Endothelial cell of hepatic sinusoid (primary cell): Measurements from ENCODE around the gene SPRR2D.
"Not testable (repeated sequence)": the region's sequence is repeated elsewhere in the genome, so short reads cannot be mapped to it uniquely, and the experiment has no call there.

ENCODE experiments used
- in situ Hi-C: cut with HindIII; loops from 2 replicates; pipeline ENCODE4 v1.10.0; 2017; ENCODE audit warnings: low sequenced_read_pairs

SPRR2D gene

DNA sequence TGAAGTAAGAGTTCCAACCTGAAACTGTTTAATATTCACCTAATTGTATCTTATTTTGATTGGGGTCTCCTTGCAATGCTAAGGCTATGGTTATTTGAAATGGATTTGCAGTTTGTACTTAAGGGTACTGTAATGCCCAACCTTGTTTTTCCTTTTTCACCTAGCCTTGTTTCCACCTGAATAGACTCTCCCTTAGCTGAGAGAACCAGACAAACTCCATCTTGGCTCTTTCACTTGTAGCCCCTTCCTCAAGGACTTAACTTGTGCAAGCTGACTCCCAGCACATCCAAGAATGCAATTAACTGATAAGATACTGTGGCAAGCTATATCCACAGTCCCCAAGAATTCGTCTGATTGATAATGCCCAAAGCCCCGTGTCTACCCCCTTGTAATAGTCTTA lies 19.1 kb downstream of the SPRR2D start:
- in situ Hi-C loops = not testable (repeated sequence)

DNA sequence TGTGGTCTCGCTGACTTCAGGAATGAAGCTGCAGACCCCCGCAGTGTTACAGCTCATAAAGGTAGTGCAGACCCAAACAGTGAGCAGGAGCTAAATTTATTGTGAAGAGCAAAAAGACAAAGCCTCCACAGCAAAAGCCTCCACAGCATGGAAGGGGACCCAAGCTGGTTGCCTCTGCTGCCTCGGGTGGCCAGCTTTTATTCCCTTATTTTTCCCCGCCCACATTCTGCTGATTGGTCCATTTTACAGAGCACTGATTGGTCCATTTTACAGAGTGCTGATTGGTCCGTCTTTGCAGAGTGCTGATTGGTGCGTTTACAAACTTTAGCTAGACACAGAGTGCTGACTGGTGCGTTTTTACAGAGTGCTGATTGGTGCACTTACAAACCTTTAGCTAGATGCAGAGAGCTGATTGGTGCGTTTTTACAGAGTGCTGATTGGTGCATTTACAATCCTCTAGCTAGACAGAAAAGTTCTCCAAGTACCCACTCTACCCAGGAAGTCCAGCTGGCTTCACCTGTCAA lies 29.6 kb downstream of the SPRR2D start:
- in situ Hi-C loops = not testable (repeated sequence)

DNA sequence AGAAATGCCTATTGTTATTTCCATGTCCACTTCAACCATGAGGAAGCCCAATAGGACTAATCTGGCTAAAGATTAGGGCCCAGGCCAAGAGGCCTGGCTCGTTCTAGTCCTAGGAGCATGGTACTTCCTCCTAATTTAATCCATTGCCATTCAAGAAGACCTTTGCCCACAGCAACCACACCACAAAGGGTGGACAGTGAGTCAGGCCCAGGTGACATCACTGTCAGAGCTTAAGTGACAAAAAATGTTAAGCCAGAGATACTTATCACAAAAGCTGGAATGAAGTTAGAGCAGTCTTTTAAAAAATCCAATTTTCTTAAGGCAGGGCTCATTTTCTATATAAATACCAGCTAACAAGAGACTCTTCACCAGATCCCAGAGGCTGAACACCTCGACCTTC lies 39.5 kb downstream of the SPRR2D start, which contains the start of gene SPRR3:
TSS of gene SPRR3 (plus strand) at position 368 of the 400 bp plus-strand sequence. CDS start 1,272 bp downstream, outside the sequence.
- in situ Hi-C loops = no loop called here

DNA sequence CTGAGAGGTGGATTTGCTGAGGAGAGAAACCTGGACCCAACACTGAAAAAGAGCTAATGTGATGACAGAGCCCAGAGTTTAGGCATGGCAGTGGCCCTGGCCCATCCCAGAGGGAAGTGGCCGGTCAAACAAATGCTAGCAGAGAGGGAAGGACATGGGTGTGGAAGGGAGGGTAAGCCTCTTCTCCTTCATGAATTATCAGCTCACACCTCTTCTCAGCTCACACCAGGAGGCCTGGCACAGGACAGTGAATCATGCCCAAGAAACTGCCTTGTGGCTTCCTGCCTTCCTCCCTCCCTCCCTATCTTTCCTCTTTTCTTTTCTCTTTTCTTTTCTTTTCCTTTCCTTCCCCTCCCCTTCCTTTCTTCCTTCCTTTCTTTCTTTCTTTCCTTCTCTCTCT lies 40.6 kb downstream of the SPRR2D start:
- in situ Hi-C loops = no loop called here

DNA sequence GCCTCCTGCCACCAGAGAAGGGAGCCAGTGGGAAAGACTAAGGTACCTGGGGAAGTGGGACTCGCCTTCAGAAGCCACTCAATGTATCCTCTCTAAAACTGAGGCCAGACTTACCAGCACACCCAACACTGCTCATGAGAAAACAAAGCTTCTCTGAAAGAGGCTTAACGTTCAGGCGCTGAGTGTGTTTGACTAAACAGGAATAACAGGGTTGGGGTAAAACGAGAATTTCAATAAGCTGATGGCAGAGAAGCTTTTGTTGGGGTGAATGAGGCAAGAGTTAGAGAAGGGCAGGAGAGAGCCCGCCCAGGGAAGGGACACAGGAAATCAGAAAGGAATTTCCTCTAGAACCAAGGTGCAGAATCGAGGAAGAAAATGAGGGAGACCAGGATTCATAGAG lies 41.1 kb downstream of the SPRR2D start:
- in situ Hi-C loops = no loop called here

DNA sequence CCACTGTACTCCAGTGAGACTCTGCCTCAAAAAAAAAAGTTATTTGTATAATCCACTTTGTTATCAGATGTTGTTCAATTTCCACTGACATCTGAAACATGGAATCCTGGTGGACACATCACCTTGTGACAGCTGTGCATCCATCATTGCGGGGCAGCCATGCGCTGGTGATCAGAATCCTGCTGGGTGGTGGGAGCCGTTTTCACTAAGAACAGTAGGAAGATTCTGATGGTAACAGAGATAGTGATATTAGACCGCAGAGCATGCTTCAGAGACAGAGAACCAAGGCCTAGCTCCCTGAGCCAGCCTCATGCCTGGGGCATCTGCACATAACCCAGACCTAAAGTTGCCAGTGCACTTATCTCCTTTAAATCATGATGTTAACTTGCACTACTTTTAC lies 42.4 kb downstream of the SPRR2D start:
- in situ Hi-C loops = no loop called here

DNA sequence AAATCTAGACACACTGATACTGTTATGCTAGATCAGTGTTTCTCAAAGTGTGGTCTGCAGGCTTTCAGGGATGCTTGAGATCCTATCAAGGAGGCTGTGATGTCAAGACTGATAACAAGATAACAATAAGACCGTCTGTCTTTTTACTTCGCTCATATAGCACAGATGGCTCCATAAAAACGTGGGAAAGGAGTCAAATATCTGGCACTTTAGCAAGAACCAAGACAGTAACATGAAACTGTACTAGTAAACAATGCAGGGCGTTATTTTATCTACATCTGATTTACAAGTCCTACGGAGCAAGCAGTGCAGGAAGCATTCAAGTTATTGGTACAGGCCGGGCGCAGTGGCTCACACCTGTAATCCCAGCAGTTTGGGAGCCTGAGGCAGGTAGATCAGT lies 43.0 kb downstream of the SPRR2D start:
- in situ Hi-C loops = no loop called here

DNA sequence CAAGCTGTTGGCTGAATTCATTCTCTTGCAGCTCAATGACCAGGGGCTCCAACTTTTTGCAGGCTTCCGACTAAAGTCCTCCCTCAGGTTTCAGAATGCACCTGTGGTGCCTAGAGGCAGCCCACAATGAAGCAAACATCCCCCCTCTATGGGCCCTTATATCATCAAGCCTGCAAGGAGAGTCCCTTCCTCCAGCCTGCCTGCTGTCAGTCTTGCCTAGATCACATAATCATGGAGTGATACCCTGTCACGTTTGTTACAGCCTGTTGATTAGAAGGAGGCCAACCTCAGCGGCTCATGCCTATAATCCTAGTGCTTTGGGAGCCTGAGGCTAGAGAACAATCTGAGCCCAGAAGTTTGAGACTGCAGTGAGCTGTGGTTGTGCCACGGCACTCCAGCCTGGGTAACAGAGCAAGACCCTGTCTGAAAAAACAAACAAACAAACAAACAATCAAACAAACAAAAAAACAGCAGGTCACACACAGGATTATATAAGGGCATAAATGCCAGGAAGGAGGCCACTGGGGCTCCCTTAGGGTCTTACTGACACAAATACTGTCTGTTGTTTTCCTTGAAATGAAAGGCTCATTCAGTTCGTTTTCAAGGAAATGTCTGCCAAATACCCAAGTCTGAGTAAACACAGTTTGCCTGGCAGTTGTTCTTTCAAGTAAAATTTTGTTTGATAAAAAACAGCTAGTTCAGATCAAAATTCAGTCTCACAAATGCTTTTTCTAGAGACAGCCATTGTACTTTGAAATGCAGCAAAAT lies 44.1 kb downstream of the SPRR2D start:
- in situ Hi-C loops = no loop called here

DNA sequence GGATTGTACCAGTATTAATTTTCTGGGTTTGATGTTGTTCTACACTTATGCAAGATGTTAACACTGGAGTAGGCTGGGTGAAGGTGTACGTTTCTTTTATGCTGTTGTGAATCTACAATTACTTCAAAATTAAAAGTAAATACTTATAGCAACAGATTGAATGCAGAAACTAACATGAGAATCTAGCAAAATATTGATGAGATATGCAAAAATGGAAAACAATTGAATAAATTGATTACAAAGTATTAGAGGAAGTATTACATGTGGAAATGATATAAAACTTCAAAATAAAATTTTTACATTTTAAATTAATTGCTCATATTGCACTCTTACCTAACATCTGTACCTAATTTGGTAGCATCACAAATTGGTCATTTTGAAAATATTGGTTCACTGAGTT lies 45.1 kb downstream of the SPRR2D start:
- in situ Hi-C loops = no loop called here

DNA sequence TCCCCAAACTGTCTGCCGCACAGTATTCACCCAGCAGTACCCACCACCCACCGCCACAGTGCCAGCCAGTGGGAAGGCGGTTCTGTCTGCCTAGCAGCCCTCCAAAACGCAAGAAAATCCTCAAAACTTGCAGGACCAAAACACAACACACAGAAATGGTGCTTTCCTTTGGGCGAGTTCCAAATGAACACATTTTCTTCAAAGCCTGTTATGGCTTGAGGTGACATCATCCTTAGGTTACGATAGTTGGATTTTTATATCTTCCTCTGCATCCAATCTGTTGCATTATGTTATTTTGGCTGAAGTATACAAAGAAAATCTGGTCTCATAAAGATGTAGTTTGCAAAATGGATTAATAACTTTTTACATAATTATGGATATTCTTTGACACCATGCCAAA lies 47.7 kb downstream of the SPRR2D start:
- in situ Hi-C loops = no loop called here
